ENCODE data around the gene GLYR1. TPM values are rescaled to one million over a fixed set of nuclear protein-coding genes. Genes with fewer than 3 reads are reported as not detected.

Gene GLYR1
- total RNA-seq, 1 donor from 2014 or later, result 53.0 TPM

GRCh38 chr16:4839942-4840341, 7.1 kb downstream of the GLYR1 start:
- TF ChIP-seq EZH2phosphoT487 (IDR thresholded peaks at IDR 0.05) (no peak), EZH2 (IDR thresholded peaks at IDR 0.05) (no peak), CTCF (IDR thresholded peaks at IDR 0.05) (no peak)
- Histone ChIP-seq H3K4me3 (no peak overlapping the region), H3K36me3 (peaks cover 9% of the 10 kb centered on the region), H4K20me1 (ENCODE audit: low read depth) (peaks cover 10% of the 10 kb centered on the region), H2AFZ (replicated peaks) (no peak overlapping the region), H3K27ac (no peak overlapping the region), H3K4me1 (no peaks in the 10 kb centered on the region), H3K27me3 (no peaks in the 10 kb centered on the region), H3K4me2 (no peak overlapping the region), H3F3A (ENCODE audit: low read depth) (peaks cover 9% of the 10 kb centered on the region), H3K9ac (no peak overlapping the region), H3K9me3 (ENCODE audit: low read depth) (no peaks in the 10 kb centered on the region), H3K79me2 (ENCODE audit: low read depth) (peaks cover 23% of the 10 kb centered on the region)
- no peaks in the 10 kb centered on the region for H3K4me1 Mint-ChIP-seq
- no peak overlapping the region for H3K27ac Mint-ChIP-seq
- no peaks in the 10 kb centered on the region for H3K9me3 Mint-ChIP-seq
- H3K4me3 Mint-ChIP-seq, result no peak overlapping the region
- no peak for DNase-seq (ENCODE audit: low spot score)
- peaks cover 21% of the 10 kb centered on the region for H3K36me3 Mint-ChIP-seq
- H3K27me3 Mint-ChIP-seq (ENCODE audit: insufficient read depth, low read depth), result no peaks in the 10 kb centered on the region

GRCh38 chr16:4837733-4838501, 9.2 kb downstream of the GLYR1 start:
- DNase-seq (ENCODE audit: low spot score), result no peak
- Histone ChIP-seq H3K4me2 (no peak overlapping the region), H3K4me1 (no peaks in the 10 kb centered on the region), H3F3A (ENCODE audit: low read depth) (peaks cover 6% of the 10 kb centered on the region), H3K79me2 (ENCODE audit: low read depth) (peaks cover 6% of the 10 kb centered on the region), H4K20me1 (ENCODE audit: low read depth) (peaks cover 4% of the 10 kb centered on the region), H3K27ac (no peak overlapping the region), H3K9ac (no peak overlapping the region), H3K36me3 (peaks cover 6% of the 10 kb centered on the region), H3K9me3 (ENCODE audit: low read depth) (no peaks in the 10 kb centered on the region), H2AFZ (replicated peaks) (no peak overlapping the region), H3K27me3 (no peaks in the 10 kb centered on the region), H3K4me3 (no peak overlapping the region)
- no peaks in the 10 kb centered on the region for H3K27me3 Mint-ChIP-seq (ENCODE audit: insufficient read depth, low read depth)
- H3K4me1 Mint-ChIP-seq, result no peaks in the 10 kb centered on the region
- no peak overlapping the region for H3K4me3 Mint-ChIP-seq
- no peaks in the 10 kb centered on the region for H3K9me3 Mint-ChIP-seq
- no peak overlapping the region for H3K27ac Mint-ChIP-seq
- no peak for TF ChIP-seq EZH2 (IDR thresholded peaks at IDR 0.05)
- TF ChIP-seq CTCF (IDR thresholded peaks at IDR 0.05), result no peak
- TF ChIP-seq EZH2phosphoT487 (IDR thresholded peaks at IDR 0.05), result no peak
- H3K36me3 Mint-ChIP-seq, result peaks cover 19% of the 10 kb centered on the region

- H3K27ac Mint-ChIP-seq, result no peak overlapping the region
- H3K79me2 ChIP-seq (ENCODE audit: low read depth), result peaks cover 4% of the 10 kb centered on the region
- H3K4me3 ChIP-seq, result no peak overlapping the region
- peaks cover 10% of the 10 kb centered on the region for H3K36me3 ChIP-seq
- peaks cover 4% of the 10 kb centered on the region for H4K20me1 ChIP-seq (ENCODE audit: low read depth)
- H3K36me3 Mint-ChIP-seq, result peaks cover 24% of the 10 kb centered on the region
- H2AFZ ChIP-seq (replicated peaks), result no peak overlapping the region
- no peak overlapping the region for H3K27ac ChIP-seq
- no peak overlapping the region for H3K4me3 Mint-ChIP-seq
- no peaks in the 10 kb centered on the region for H3K27me3 ChIP-seq
- TF ChIP-seq EZH2phosphoT487 (IDR thresholded peaks at IDR 0.05), result no peak
- TF ChIP-seq EZH2 (IDR thresholded peaks at IDR 0.05), result no peak
- no peak for TF ChIP-seq CTCF (IDR thresholded peaks at IDR 0.05)
- H3K9me3 Mint-ChIP-seq, result no peaks in the 10 kb centered on the region
- no peak overlapping the region for H3K9ac ChIP-seq
- no peaks in the 10 kb centered on the region for H3K9me3 ChIP-seq (ENCODE audit: low read depth)
- H3K4me1 Mint-ChIP-seq, result no peaks in the 10 kb centered on the region
- H3K4me2 ChIP-seq, result no peak overlapping the region
- H3K4me1 ChIP-seq, result no peaks in the 10 kb centered on the region
- no peaks in the 10 kb centered on the region for H3K27me3 Mint-ChIP-seq (ENCODE audit: insufficient read depth, low read depth)
- peaks cover 6% of the 10 kb centered on the region for H3F3A ChIP-seq (ENCODE audit: low read depth)
- no peak for DNase-seq (ENCODE audit: low spot score)
Measured at GRCh38 chr16:4836727-4837126, 10.4 kb downstream of the GLYR1 start.
